ENCODE data around the gene MYMX.
"Not testable (repeated sequence)": the region's sequence is repeated elsewhere in the genome, so short reads cannot be mapped to it uniquely, and the experiment has no call there.

MYMX gene

DNA sequence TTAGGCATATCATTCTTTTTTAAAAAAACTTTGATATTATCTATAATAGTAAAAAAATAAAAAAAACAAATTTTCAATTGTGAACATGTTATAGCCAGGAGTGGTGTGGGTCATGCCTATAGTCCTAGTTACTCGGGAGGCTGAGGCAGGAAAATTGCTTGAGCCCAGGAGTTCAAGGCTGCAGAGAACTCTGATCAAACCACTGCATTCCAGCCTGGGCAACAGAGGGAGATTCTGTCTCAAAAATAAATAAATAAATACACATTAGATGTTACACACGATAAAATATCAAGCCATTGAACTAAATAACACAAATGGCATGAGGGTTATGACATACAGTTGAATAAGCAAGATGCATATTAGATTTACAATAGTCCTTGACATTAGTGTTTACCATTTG, 27.9 kb upstream of the MYMX start:
- no peak for FAIRE-seq

DNA sequence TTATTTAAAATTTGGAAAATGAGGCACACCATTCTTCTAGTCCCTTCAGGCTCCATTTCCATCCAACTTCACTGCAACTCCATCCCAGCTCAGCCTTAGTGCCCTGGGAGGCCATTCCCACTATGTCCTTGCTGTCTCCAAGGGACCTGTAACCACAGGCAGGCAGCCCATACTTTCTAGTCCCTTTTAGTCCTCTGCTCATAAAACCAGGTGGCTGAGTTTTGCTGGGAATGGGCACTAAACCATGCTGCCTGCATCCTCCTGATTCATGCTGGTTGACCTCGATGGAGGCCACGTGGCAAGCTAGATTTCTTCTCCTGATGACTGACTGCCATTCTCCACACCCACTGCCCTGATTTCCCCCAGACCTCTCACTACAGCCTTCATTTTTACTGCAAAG, 27.5 kb upstream of the MYMX start:
- no peak for FAIRE-seq

DNA sequence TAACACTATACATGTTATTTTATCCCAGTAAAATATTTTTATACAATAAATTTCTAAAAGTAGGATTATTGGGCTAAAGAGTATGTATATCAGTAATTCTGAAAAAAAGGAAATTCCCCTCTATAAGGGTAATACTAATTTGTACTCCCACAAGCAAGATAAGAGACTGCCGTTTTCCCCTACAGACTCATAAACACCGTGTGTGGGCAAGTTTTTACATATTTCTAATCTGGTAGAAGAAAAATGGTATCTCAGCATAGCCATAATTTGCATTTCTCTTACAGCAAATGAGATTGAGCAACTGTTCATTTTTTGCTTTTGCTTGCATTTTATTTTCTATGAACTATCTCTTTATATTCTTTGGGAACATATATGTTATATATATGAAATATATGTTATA, 26.0 kb upstream of the MYMX start:
- FAIRE-seq = no peak

DNA sequence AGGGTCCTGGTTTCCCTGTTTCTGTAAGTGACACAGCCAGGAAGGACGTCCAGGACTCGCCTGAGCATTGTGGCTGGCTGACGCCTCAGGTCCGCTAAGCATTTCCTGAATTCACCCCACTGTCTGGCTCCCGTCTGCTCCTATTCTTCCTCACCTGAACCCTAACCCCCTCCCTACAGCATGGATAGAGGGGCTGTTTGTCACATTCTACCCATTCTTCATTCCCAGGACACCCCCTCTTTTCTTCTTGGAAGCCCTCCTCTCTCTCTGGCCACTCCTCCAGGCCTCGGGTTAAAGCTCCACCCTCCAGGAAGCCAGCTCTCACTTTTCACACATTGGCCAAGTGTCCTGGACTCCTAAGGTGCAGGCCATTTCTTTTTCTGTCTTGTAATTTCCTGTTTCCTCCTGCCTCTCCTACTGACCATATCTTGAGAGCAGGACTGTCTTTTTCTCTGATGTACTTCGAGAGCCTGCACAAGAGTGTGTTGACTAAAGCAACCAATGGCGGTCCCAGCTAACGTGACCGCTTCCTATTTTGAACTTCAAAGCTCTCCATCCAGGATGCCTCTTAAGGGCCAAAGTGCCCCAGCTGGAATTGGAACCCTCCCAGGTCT, 24.2 kb upstream of the MYMX start:
- no peak for FAIRE-seq

DNA sequence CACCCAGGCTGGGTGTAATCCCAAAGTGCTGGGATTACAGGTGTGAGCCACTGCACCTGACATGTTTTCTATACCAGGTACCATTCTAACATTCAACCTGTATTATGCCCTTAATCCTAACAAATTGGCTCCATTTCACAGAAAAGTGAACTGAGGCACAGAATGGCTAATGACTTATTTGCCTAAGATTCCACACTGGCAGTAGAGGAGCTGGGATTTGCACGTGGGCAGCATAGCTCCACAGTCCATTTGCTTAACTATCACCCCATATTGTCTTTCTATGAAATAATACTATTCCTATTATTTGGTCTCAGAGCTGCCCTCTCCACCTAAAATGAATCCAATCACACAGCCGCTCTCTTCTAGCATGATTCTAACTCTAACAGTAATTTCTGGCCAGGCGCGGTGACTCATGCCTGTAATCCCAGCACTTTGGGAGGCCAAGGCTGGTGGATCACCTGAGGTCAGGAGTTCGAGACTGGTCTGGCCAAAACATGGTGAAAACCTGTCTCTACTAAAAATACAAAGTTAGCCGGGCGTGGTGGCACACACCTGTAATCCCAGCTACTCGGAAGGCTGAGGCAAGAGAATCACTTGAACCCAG, 23.3 kb upstream of the MYMX start:
- FAIRE-seq = no peak

DNA sequence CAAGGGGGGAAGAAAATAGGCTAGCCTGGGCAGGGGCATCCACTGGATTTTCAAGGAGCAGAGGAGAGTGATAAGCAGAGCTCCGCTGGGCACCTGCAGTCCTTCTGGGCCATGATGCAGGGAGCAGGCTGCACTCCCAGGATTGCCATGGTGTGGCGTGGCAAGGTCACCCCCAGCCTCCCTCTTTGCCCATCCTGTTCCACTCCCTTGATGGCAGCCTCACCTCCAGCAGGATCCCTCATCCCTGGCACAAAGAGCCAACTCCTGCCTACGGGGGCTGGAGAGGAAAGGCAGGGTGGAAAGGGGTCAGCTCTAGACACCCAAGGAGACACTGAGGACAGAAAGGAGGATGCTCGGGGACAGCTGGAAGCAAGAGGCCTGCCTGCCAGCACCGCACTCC, 22.4 kb upstream of the MYMX start:
- FAIRE-seq = no peak

DNA sequence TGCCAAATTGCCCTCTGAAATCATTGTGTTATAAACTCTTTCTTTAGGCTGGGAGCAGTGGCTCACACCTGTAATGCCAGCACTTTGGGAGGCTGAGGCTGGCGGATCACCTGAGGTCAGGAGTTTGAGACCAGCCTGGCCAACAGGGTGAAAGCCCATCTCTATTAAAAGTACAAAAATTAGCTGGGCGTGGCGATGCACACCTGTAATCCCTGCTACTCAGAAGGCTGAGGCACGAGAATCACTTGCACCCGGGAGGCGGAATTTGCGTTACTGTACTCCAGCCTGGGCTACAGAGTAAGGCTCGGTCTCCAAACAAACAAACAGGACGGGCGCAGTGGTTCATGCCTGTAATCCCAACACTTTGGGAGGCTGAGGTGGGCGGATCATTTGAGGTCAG, 20.4 kb upstream of the MYMX start:
- not testable (repeated sequence) for FAIRE-seq

DNA sequence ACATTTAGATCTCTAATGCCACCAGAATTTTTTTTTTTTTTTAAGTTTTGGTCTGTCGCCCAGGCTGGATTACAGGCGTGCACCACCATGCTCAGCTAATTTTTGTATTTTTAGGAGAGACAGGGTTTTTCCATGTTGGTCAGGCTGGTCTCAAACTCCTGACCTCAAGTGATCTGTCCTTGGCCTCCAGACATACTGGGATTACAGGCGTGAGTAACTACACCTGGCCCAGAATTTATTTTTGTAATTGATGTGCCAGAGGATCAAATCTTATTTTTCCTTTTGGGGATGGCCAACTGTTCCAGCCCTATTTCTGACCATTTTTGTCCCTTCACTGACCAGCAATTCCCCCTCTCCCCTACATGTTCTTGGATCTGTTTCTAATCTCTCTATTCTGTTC, 18.0 kb upstream of the MYMX start:
- FAIRE-seq = no peak

DNA sequence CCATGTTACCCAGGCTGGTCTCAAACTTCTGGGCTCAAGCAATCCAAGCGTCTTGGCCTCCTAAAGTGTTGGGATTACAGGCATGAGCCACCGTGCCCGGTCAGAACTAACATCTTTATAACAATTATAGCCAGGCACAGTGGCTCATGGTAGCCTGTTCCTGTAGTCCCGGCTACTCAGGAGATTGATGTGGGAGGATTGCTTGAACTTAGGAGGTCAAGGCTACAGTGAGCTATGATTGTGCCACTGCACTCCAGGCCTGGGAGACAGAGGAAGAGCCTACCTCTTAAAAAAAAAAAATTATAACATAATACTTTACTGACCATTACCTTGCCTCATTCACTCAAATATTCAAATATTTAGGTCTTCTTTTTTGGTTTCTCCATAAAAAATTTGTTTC, 16.8 kb upstream of the MYMX start:
- no peak for FAIRE-seq

DNA sequence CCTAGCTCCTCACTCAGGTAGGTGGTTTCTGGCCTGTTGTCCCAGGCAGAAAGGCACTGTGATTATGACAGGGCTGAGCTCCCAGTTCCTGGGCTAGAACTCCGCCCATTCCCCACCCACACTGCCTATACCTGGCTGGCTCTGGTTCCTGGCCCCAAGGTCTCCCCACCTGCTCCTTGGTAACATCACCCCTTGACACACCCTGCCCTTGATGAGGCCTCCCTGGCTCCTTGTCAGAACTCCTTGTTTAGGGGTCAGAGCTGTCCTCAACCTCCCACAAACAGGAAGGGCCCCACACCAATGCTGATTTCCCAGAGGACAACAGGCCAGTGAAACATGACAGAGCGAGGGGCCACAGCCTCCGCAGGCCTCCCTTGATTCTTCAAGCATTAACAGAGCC, 15.5 kb upstream of the MYMX start:
- no peak for FAIRE-seq

DNA sequence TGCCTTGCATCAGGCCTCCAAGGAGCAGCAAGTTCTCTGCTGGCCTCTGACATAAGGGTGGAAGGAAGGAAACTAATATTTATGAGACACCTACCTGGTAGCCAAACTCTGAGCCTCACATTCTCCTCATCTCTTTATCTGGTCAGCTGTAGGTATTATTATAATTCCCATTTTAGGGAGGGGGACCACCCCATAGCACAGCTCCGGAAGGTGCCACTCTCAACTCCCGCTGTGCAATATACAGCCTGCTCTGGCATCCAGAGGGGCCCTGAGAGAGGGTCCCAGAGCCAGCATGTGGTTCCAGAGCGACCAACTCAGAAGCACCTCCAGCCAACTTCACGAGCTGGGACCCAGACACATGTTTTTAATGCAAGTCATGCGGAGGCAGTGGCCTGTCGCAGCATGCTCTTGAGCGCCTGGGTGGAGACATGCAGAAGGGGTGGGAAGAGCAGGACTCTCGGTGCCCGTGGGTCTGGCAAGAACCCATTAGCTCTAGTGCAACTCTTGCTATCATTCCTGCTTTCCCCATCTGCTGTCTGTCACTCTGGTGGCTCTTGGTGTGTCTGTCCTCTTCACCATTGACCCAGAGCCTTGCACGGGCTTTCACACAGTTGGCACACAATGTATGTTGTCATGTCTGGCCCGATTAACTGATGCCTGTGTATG, 15.0 kb upstream of the MYMX start:
- FAIRE-seq = no peak

DNA sequence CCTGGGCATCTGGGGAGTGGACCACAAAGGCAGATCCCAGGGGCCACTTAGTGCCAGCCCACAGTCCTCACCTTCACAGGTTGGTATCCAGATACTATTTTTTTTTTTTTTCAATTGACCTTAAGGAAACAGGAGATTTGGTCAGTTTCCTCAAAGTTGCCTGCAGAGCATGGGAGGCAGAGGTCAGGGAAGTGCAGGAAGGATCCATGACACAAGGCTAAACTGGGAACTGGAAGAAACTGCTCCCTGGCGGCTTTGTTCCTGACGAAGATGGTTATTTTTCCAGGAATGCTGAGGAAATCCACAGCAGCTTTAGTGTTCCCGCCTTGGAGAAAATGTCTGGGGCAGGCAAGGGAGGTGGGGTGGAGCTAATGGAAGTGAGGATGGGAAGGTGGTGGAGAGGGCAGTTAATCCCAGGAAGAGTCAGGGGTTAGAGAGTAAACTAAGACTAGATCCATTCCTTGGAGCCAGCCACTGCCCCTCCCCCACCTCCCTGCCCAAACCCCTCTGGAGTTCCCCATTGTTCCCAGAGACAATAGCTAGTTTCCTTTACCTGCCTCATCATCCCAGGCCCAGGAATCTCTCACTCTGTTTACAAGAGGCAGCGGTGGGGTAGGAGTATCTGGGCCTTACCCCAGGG, 14.3 kb upstream of the MYMX start:
- no peak for FAIRE-seq

DNA sequence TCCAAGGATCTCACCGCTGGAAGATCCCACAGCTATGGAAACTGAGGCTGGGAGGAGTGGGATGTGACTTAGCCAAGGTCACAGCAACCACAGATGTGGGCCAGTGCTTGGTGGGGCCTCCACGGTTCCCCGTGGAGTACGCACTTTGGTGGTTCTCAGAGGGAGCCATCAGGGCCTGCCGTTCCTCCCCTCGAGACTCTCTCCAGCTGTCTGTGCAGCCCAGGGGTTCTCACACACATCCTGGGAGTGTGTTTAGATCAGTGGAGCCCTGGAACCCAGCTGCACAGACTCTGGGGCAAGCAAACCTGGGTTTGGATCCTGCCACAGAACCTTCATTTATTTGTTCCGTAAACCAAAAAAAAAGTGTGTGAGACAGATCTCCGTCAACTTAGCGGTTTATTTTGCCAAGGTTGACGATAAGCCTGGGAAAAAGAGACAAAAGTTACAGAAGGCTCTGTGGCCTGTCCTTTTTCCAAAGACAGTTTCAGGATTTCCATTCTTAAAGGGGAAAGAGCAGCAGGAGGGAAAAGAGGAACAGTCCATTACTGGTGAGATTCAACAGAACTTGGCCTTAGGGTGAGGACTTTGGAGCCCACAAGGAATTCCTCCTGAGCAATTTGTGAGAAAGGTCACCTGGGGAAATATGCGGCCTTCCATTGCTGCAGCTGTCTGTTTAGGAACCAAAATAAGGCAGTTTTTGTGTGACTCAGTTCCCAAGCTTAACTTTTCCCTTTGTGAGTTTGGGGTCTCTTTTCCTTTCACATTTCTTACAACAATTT, 13.6 kb upstream of the MYMX start:
- no peak for FAIRE-seq

DNA sequence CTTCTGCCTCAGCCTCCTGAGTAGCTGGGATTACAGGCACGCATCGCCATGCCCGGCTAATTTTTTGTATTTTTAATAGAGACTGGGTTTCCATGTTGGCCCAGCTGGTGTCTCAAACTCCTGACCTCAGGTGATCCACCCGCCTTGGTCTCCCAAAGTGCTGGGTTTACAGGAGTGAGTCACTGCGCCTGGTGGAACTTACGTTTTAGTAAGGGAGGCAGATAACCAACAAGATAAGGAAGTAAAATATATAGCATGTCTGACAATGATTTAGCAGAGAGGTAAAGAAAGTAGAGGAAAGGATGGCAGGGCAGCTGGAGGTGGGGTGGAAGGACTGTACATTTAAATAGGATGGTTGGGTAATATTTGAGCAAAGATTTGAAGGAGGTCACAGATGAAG, 12.8 kb upstream of the MYMX start:
- FAIRE-seq = no peak

DNA sequence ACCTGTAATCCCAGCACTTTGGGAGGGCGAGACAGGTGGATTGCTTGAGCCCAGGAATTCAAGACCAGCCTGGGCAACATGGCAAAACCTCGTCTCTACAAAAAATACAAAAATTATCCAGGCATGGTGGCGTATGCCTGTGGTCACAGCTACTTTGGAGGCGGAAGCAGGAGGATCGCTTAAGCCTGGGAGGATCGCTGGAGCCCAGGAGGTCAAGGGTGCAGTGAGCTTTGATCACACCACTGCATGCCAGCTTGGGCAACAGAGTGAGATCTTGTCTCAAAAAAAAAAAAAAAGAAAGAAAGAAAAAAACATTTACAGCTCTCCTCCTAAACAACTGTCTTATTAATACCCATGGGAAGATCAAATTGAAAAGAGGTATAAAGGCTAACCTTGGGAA, 8.8 kb upstream of the MYMX start:
- FAIRE-seq = no peak

DNA sequence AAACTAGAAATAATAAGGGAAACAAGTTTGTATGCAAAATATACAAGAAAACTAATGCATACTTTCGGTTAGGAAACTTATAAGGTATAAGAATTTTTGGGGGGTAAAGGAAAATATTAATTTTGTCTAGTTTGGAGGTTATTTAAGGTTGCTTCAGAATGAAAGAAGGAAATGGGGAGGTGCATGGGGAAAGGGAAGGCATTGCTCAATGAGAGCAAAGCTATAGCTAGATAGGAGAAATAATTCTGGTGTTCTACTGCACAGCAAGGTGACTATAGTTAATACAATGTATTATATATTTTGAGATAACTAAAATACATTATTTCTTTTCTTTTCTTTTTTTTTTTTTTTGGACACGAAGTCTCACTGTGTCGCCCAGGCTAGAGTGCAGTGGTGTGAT, 5.4 kb upstream of the MYMX start:
- no peak for FAIRE-seq

DNA sequence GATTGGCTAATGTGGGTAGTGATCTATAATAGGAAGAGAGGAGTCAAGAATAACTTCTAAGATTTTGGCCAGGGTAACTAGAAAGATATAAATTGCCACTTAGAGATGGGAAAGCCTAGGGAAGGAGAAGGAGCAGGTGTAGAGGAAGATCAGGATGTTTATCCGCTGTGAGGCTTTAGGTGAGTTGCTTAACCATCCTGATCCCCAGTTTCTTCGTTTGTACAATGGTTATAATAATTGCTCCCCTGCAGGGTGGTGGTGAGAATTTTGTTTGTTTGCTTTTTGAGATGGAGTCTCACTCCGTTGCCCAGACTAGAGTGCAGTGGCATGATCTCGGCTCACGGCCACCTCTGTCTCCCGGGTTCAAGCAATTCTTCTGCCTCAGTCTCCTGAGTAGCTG, 2.4 kb upstream of the MYMX start:
- no peak for FAIRE-seq

DNA sequence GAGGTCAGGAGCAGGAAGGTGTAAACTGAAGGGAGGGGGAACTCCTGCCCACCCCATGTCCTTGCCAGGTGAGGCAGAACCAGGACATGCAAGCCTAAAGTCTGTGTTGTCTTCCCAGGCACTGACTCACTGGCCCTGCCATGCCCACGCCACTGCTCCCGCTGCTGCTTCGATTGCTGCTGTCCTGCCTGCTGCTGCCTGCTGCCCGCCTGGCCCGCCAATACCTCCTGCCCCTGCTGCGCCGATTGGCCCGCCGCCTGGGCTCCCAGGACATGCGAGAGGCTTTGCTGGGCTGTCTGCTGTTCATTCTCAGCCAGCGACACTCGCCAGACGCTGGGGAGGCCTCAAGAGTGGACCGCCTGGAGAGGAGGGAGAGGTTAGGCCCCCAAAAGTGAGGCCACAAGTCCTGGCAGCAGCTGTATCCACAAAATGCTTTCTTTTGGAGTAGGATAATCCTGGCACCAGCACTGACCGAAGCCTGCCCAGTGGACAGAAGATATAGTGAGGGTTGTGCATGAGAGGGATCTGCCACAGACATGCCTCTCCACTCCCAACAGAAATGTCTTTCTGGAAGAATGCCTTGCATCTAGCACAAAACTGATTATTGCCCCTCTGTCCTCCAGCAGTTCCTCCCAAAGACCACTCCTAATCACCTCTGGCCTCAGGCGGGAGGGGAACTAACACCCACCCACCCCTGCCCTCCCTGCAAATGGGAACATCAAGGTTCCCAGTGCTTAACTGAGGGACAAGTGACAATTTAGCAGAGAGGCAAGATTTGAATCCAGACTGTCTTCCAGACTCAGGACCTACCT, 812 bp downstream of the MYMX start:
- no peak for FAIRE-seq

DNA sequence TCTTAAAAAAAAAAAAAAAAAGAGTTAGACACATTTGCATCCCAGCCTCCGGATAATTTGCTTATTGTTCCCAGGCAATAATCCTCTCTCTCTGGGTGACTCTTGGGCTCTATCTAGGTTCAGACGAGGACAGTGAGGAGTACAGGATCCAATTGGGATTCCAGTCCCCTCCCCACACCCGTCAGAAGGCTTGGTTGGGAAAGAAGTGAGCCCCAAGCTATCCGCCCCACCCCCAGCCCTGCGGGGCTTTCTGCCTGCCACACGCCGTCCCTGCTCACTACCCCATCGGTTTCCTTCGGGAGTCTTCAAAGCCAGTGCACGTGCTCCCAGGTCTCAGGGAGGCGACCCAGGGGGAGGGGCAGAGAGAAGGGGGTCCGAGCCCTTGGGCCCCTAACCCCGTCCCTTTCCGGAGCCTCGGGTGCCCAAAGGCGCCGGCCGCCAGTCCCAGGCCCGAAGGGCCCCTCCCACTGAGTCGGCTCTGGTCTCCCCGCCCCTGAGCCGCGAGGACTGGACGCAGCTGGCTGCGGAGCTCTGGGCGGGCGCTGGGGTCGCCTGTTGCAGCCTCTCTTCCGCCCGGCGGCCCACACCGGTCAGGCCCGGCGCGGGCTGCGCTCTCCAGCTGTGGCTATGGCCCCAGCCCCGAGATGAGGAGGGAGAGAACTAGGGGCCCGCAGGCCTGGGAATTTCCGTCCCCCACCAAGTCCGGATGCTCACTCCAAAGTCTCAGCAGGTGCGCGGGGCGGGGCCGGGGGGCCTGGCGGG, 2.5 kb downstream of the MYMX start:
- no peak for FAIRE-seq

DNA sequence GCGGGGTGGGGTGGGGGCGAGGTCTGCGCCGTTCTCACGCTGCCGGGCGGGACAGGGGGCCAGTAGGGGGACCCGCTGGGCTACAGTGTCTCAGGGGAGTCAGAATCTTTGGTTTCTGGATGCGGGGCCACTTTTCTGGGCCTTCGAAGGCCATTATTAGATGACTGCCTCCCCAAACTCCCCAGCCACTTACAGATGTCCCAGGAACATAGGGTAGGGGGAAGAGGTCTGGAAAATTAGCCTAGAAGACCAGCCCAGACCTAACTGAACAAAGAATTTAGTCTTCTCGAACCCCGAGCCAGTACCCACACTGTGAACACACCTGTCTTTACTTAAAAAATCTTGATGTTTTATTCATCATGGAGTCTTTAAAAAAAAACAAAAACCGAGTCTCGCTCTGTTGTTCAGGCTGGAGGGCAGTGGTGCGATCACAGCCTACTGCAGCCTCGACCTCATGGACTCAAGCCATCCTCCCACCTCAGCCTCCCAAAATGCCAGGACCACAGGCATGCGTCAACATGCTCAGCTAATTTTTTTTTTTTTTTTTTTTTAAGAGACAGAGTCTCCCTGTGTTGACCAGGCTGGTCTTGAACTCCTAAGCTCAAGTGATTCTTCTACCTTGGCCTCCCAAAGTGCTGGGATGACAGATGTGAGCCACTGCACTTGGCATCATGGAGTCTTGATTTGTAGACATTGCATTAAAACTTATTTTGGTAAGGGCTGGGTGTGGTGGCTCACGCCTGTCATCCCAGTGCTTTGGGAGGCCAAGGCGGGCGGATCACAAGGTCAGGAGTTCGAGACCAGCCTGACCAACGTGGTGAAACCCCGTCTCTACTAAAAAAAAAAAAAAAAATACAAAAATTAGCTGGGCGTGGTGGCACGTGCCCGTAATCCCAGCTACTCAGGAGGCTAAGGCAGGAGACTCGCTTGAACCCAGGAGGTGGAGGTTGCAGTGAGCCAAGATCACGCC, 3.4 kb downstream of the MYMX start:
- FAIRE-seq = no peak

DNA sequence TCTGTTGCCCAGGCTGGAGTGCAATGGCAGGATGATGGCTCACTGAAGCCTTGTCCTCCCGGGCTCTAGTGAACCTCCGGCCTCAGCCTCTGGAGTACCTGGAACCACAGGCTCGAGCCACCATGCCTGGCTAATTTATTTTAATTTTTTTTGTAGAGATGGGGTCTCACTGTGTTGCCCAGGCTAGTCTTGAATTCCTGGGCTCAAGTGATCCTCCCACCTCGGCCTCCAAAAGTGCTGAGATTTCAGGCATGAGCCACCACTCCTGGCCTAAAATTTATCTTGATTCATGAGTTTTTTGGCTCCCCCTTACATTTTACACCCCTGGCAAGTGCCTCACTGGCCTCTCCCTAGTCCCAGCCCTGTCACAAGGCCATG, 4.2 kb downstream of the MYMX start:
- no peak for FAIRE-seq
